Endothelial cell (in vitro differentiated cells): Measurements from ENCODE around the gene AGFG1. TPM values are rescaled to one million over a fixed set of nuclear protein-coding genes. Genes with fewer than 3 reads are reported as not detected.
A peak's percentile ranks its signal among the peaks of the same experiment; 100 is the strongest.

Experiments
- DNase-seq: peaks from one replicate; pipeline ENCODE4 v3.0.0; 2021; ENCODE audit warnings: low spot score
- H3K27ac Mint-ChIP-seq: one replicate; pipeline ENCODE4 v1.8.0; 2021; ENCODE audit warnings: mixed read lengths, inconsistent platforms; ENCODE audit not compliant: unreplicated experiment
- H3K27me3 Mint-ChIP-seq: one replicate; pipeline ENCODE4 v1.8.0; 2021; ENCODE audit warnings: mild to moderate bottlenecking, moderate library complexity, mixed read lengths, inconsistent platforms; ENCODE audit not compliant: unreplicated experiment
- H3K36me3 Mint-ChIP-seq: one replicate; pipeline ENCODE4 v1.8.0; 2021; ENCODE audit warnings: mild to moderate bottlenecking, low read depth, mixed read lengths, inconsistent platforms; ENCODE audit not compliant: unreplicated experiment
- H3K4me1 Mint-ChIP-seq: one replicate; pipeline ENCODE4 v1.8.0; 2021; ENCODE audit warnings: mild to moderate bottlenecking, mixed read lengths, inconsistent platforms; ENCODE audit not compliant: unreplicated experiment
- H3K4me3 Mint-ChIP-seq: one replicate; pipeline ENCODE4 v1.8.0; 2021; ENCODE audit warnings: mild to moderate bottlenecking, mixed read lengths, inconsistent platforms; ENCODE audit not compliant: unreplicated experiment
- H3K9me3 Mint-ChIP-seq: one replicate; pipeline ENCODE4 v1.8.0; 2021; ENCODE audit warnings: mixed read lengths, inconsistent platforms; ENCODE audit not compliant: unreplicated experiment
- total RNA-seq: library from RNA; stranded (reverse); fragmentation: NEBNext Ultra II Directional; extraction: Animal tissue kit (Norgen Biotek cat#: 25700); gene quantifications from one replicate; pipeline ENCODE4 v1.2.1, GENCODE V29; 2021; ENCODE audit not compliant: unreplicated experiment
- TF ChIP-seq, protein P1 (sequence below): fragments of 200-600 bp; sonication (generic); IDR thresholded peaks from one replicate; pipeline ENCODE4 v1.5.0; 2021; ENCODE audit warnings: antibody characterized with exemption; ENCODE audit not compliant: unreplicated experiment

The AGFG1 gene
- total RNA-seq, 1 donor from 2014 or later, result 70.9 TPM

DNA sequence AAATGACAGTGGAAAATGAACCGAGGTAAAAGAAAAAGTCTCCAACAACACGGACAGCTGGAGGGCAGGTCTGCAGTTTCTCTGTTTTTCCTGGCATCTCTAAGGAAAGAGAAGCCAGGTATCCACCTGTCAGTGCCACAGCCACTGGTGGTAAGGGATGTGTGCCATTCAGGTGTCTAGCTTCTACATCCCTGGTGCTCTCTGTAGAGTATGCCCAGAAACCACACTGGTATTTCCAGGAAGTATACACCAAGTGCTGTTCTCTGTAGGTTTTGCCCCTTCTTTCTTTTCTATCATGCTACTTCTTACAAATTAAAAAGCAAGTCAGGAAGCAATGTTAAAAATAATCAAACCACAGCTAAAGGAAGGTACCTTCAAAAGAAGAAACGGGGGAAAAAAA is 7.6 kb upstream of the AGFG1 start:
- H3K27me3 Mint-ChIP-seq, result no peaks in the 10 kb centered on the region
- DNase-seq, result no peak
- peaks cover 3% of the 10 kb centered on the region for H3K4me1 Mint-ChIP-seq
- H3K4me3 Mint-ChIP-seq, result no peak overlapping the region
- TF ChIP-seq, protein P1, sequence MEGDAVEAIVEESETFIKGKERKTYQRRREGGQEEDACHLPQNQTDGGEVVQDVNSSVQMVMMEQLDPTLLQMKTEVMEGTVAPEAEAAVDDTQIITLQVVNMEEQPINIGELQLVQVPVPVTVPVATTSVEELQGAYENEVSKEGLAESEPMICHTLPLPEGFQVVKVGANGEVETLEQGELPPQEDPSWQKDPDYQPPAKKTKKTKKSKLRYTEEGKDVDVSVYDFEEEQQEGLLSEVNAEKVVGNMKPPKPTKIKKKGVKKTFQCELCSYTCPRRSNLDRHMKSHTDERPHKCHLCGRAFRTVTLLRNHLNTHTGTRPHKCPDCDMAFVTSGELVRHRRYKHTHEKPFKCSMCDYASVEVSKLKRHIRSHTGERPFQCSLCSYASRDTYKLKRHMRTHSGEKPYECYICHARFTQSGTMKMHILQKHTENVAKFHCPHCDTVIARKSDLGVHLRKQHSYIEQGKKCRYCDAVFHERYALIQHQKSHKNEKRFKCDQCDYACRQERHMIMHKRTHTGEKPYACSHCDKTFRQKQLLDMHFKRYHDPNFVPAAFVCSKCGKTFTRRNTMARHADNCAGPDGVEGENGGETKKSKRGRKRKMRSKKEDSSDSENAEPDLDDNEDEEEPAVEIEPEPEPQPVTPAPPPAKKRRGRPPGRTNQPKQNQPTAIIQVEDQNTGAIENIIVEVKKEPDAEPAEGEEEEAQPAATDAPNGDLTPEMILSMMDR, result no peak
- H3K9me3 Mint-ChIP-seq, result no peaks in the 10 kb centered on the region
- H3K27ac Mint-ChIP-seq, result no peak overlapping the region
- H3K36me3 Mint-ChIP-seq, result no peaks in the 10 kb centered on the region

DNA sequence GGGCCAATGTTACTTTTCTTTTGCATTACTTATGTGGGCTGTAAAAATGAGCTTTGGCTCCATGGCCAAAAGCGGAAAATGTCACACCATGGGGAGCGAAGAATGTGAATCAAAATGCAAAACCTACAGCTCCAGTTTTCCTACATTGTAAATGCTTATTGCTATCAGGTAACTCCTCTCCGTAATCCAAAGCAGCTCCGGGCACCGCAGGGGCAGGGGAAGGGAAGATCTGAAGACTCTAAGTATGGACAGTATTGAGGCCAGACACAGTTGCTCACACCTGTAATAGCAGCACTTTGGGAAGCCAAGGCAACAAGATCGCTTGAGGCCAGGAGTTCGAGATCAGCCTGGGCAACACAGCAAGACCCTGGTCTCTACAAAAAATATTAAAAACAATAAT is 7.1 kb upstream of the AGFG1 start:
- peaks cover 3% of the 10 kb centered on the region for H3K4me1 Mint-ChIP-seq
- no peak overlapping the region for H3K27ac Mint-ChIP-seq
- no peaks in the 10 kb centered on the region for H3K9me3 Mint-ChIP-seq
- no peak overlapping the region for H3K4me3 Mint-ChIP-seq
- H3K27me3 Mint-ChIP-seq, result no peaks in the 10 kb centered on the region
- no peaks in the 10 kb centered on the region for H3K36me3 Mint-ChIP-seq
- no peak for DNase-seq
- TF ChIP-seq, protein P1, result no peak

DNA sequence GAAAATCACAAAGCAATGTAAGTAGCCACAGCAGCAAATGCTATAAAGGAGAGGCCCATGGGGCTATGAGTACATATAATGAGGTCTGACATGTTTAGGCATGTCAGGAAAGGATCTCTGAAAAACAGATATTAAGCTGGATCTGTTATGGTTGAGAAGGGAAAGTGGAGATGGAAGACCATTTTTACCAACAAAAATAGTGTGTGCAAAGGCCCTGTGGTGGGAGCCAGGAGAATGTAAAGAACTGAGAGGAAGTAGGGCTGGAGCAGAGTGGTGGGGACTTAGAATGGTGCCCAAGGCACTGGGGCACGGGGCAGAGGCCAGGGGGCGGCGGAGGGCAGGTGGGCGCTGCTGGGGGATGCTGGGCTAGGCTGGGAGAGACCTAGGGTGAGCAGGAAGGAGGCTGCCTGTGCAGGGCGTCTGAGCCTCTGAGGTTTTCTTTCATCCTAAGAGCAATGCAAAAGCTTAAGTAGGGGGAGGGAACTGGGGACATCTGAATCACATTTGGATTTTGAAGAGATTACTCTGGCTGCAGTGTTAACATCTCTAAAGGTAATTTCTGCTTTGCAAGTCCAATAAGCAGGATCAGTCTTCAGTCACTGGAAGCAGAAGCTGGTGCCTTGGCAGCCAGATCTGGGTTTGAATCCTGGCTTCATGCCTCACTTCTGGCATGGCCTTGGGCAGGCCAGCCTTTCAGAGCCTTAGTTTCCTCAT is 4.9 kb upstream of the AGFG1 start:
- Mint-ChIP-seq H3K36me3 (peaks cover 3% of the 10 kb centered on the region), H3K9me3 (no peaks in the 10 kb centered on the region), H3K27ac (no peak overlapping the region), H3K27me3 (peaks cover 8% of the 10 kb centered on the region), H3K4me3 (no peak overlapping the region), H3K4me1 (peaks cover 7% of the 10 kb centered on the region)
- no peak for DNase-seq
- TF ChIP-seq, protein P1, result no peak

DNA sequence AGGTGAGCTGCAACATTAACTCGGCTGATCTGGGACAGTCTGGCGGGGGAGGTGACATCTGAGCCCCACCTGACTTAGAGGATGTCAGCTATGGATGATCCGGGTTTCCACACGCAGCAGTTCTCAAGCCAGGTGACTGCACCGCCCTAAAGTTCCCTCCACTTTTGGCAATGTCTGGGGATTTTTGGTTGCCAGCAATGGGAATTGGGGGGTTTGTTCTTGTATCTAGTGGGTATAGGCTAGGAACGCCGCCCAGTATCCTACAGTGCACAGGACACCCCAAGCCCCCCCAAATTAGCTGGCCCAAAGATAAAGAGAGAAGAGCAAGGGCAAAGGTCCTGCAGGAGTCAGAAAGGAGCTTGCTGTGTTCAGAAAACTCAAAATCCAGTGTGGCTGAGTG is 544 bp upstream of the AGFG1 start:
- DNase-seq, result no peak
- Mint-ChIP-seq H3K27ac (peak overlapping the region; percentile 77), H3K27me3 (peaks cover 9% of the 10 kb centered on the region), H3K4me3 (peak overlapping the region; percentile 93), H3K9me3 (no peaks in the 10 kb centered on the region), H3K36me3 (peaks cover 3% of the 10 kb centered on the region), H3K4me1 (peaks cover 16% of the 10 kb centered on the region)
- TF ChIP-seq, protein P1, result no peak

DNA sequence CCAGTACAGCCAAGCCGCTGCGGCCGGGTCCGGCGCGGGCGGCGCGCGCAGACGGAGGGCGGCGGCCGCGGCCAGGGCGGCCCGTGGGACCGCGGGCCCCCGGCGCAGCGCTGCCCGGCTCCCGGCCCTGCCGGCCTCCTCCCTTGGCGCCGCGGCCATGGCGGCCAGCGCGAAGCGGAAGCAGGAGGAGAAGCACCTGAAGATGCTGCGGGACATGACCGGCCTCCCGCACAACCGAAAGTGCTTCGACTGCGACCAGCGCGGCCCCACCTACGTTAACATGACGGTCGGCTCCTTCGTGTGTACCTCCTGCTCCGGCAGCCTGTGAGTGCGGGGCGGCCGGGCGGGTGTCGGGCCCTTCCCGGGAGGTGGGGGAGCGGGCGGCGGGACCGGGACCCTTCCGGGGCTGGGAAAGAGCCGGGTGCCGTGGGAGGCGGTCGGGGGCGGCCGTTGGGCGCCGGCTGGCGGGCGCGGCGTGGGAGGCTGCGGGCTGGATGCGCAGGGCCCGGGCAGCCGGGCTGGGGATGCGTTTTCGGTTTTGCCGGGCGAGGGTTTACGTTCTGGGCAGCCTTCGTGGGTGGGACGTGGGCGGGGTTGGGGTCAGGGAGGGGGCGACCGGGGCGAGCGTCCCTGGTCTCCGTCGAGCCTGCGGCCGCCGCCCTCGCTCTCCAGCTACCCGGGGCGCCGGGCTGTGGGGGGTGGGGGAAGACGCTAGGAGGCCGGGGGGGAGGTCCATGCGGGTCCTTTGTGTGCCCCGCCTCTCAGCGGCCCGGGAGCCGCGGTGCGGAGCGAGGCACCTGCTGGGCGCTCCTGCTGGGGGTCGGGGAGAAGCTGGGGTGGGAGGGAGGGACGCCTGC is 537 bp downstream of the AGFG1 start:
- H3K27ac Mint-ChIP-seq, result peak overlapping the region; percentile 92
- H3K4me3 Mint-ChIP-seq, result peak overlapping the region; percentile 95
- no peaks in the 10 kb centered on the region for H3K9me3 Mint-ChIP-seq

More for the DNA sequence above, 537 bp downstream of the AGFG1 start:
- Mint-ChIP-seq H3K4me1 (peaks cover 16% of the 10 kb centered on the region), H3K36me3 (peaks cover 3% of the 10 kb centered on the region), H3K27me3 (peaks cover 9% of the 10 kb centered on the region)
- TF ChIP-seq, protein P1, result no peak
- DNase-seq, result peak; percentile 59
